PC-3 (cell line): ENCODE results near the gene SPATA16.
"Not testable (repeated sequence)": the region's sequence is repeated elsewhere in the genome, so short reads cannot be mapped to it uniquely, and the experiment has no call there.

Source experiments
- EZH2phosphoT487 ChIP-seq: fragments of 300-600 bp; sonication (generic); IDR thresholded peaks from 2 replicates; pipeline ENCODE4 v1.6.1; 2018; ENCODE audit warnings: mild to moderate bottlenecking, antibody characterized with exemption, low read length, borderline replicate concordance
- TF ChIP-seq, protein P1 (sequence below): fragments of 300-600 bp; sonication (generic); conservative IDR thresholded peaks from 2 replicates; pipeline ENCODE4 v1.5.1; 2017; ENCODE audit warnings: antibody characterized with exemption, low read depth, mild to moderate bottlenecking, low read length

DNA sequence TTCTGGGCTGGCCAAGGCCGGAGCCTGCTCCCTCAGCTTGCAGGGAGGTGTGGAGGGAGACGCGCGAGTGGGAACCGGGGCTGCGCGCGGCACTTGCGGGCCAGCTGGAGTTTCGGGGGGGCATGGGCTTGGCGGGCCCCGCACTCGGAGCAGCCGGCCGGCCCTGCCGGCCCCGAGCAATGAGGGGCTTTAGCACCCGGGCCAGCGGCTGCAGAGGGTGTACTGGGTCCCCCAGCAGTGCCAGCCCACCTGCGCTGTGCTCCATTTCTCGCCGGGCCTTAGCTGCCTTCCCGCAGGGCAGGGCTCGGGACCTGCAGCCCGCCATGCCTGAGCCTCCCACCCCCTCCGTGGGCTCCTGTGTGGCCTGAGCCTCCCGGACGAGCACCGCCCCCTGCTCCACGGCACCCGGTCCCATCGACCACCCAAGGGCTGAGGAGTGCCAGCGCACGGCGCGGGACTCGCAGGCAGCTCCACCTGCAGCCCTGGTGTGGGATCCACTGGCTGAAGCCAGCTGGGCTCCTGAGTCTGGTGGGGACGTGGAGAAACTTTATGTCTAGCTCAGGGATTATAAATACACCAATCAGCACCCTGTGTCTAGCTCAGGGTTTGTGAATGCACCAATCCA lies 274.2 kb downstream of the SPATA16 start:
- TF ChIP-seq, protein P1, sequence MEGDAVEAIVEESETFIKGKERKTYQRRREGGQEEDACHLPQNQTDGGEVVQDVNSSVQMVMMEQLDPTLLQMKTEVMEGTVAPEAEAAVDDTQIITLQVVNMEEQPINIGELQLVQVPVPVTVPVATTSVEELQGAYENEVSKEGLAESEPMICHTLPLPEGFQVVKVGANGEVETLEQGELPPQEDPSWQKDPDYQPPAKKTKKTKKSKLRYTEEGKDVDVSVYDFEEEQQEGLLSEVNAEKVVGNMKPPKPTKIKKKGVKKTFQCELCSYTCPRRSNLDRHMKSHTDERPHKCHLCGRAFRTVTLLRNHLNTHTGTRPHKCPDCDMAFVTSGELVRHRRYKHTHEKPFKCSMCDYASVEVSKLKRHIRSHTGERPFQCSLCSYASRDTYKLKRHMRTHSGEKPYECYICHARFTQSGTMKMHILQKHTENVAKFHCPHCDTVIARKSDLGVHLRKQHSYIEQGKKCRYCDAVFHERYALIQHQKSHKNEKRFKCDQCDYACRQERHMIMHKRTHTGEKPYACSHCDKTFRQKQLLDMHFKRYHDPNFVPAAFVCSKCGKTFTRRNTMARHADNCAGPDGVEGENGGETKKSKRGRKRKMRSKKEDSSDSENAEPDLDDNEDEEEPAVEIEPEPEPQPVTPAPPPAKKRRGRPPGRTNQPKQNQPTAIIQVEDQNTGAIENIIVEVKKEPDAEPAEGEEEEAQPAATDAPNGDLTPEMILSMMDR = not testable (repeated sequence)
- not testable (repeated sequence) for TF ChIP-seq EZH2phosphoT487
